ENCODE measurements around the gene MYMK. TPM values are rescaled to one million over a fixed set of nuclear protein-coding genes. Genes with fewer than 3 reads are reported as not detected.

The MYMK gene
- polyA plus RNA-seq, 1 experiment, result not detected

- H3K27me3 ChIP-seq (ENCODE audit: control insufficient read depth, insufficient read depth, low read length), result peaks cover 12% of the 10 kb centered on the region
- no peak for DNase-seq (ENCODE audit: low read depth)
- no peak overlapping the region for H3K4me3 ChIP-seq (ENCODE audit: low read depth, low read length)
- ChIA-PET CTCF (no interaction called here), POLR2A (no interaction called here)
- TF ChIP-seq CTCF (IDR thresholded peaks at IDR 0.05; ENCODE audit: insufficient read depth, low read depth, low read length), result no peak
- H3K36me3 ChIP-seq (ENCODE audit: control insufficient read depth, insufficient read depth, low read length), result no peaks in the 10 kb centered on the region
Measured at GRCh38 chr9:133570691-133571080, 45.9 kb upstream of the MYMK start.

- POLR2A ChIA-PET, result no interaction called here
- Histone ChIP-seq H3K36me3 (ENCODE audit: control insufficient read depth, insufficient read depth, low read length) (no peaks in the 10 kb centered on the region), H3K4me3 (ENCODE audit: low read depth, low read length) (no peak overlapping the region), H3K27me3 (ENCODE audit: control insufficient read depth, insufficient read depth, low read length) (peaks cover 12% of the 10 kb centered on the region)
- CTCF ChIA-PET, result interaction anchor here (0.6 kb wide), 1 partner anchor 168 kb away, joined by 4 read pairs; the partner anchor contains the start of gene SARDH
- no peak for DNase-seq (ENCODE audit: low read depth)
- no peak for TF ChIP-seq CTCF (IDR thresholded peaks at IDR 0.05; ENCODE audit: insufficient read depth, low read depth, low read length)
Measured at GRCh38 chr9:133569891-133570690, 45.3 kb upstream of the MYMK start.

GRCh38 chr9:133569121-133569785 lies 44.5 kb upstream of the MYMK start:
- Histone ChIP-seq H3K4me3 (ENCODE audit: low read depth, low read length) (no peak overlapping the region), H3K27me3 (ENCODE audit: control insufficient read depth, insufficient read depth, low read length) (peaks cover 14% of the 10 kb centered on the region), H3K36me3 (ENCODE audit: control insufficient read depth, insufficient read depth, low read length) (no peaks in the 10 kb centered on the region)
- ChIA-PET CTCF (interaction anchor here (0.6 kb wide), 1 partner anchor 169 kb away, joined by 4 read pairs; the partner anchor contains the start of gene SARDH), POLR2A (no interaction called here)
- TF ChIP-seq CTCF (IDR thresholded peaks at IDR 0.05; ENCODE audit: insufficient read depth, low read depth, low read length), result no peak
- DNase-seq (ENCODE audit: low read depth), result no peak

GRCh38 chr9:133568186-133568585 lies 43.4 kb upstream of the MYMK start:
- CTCF ChIA-PET, result no interaction called here

More at GRCh38 chr9:133568186-133568585, 43.4 kb upstream of the MYMK start:
- TF ChIP-seq CTCF (IDR thresholded peaks at IDR 0.05; ENCODE audit: insufficient read depth, low read depth, low read length), result no peak
- peaks cover 17% of the 10 kb centered on the region for H3K27me3 ChIP-seq (ENCODE audit: control insufficient read depth, insufficient read depth, low read length)
- DNase-seq (ENCODE audit: low read depth), result no peak
- POLR2A ChIA-PET, result no interaction called here
- no peak overlapping the region for H3K4me3 ChIP-seq (ENCODE audit: low read depth, low read length)
- H3K36me3 ChIP-seq (ENCODE audit: control insufficient read depth, insufficient read depth, low read length), result no peaks in the 10 kb centered on the region
